ENCODE measurements around the gene ZNF37A.

DNA sequence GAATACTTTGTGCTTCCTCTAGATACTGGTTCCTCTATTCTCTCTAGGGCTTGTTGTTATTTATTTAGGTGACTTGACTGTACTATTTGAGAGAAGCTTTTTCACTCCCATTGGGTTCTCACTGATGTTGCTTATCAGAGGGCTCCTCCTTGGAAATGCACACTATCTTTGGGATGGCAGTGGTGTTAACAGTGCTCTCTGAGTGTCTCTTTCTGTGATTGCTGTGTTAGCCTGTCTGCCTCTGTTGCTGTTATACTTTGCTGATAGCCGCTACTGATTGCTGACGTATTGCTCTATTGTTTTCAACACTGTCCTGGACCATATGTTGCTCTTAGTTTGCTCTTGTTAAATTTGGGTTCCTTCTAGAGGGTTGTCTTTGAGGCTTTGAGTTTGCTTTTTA lies 49.0 kb upstream of the ZNF37A start:
- TF ChIP-seq, protein P1, sequence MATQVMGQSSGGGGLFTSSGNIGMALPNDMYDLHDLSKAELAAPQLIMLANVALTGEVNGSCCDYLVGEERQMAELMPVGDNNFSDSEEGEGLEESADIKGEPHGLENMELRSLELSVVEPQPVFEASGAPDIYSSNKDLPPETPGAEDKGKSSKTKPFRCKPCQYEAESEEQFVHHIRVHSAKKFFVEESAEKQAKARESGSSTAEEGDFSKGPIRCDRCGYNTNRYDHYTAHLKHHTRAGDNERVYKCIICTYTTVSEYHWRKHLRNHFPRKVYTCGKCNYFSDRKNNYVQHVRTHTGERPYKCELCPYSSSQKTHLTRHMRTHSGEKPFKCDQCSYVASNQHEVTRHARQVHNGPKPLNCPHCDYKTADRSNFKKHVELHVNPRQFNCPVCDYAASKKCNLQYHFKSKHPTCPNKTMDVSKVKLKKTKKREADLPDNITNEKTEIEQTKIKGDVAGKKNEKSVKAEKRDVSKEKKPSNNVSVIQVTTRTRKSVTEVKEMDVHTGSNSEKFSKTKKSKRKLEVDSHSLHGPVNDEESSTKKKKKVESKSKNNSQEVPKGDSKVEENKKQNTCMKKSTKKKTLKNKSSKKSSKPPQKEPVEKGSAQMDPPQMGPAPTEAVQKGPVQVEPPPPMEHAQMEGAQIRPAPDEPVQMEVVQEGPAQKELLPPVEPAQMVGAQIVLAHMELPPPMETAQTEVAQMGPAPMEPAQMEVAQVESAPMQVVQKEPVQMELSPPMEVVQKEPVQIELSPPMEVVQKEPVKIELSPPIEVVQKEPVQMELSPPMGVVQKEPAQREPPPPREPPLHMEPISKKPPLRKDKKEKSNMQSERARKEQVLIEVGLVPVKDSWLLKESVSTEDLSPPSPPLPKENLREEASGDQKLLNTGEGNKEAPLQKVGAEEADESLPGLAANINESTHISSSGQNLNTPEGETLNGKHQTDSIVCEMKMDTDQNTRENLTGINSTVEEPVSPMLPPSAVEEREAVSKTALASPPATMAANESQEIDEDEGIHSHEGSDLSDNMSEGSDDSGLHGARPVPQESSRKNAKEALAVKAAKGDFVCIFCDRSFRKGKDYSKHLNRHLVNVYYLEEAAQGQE (IDR thresholded peaks at IDR 0.05; ENCODE audit: unreplicated experiment), result no peak
- TF ChIP-seq EZH2 (IDR thresholded peaks at IDR 0.05; ENCODE audit: low read depth, unreplicated experiment) (no peak), CREB1 (CRISPR knock-in tag; IDR thresholded peaks at IDR 0.05; ENCODE audit: low read depth) (no peak), EZH2phosphoT487 (IDR thresholded peaks at IDR 0.05; ENCODE audit: unreplicated experiment) (no peak), POLR2AphosphoS5 (IDR thresholded peaks at IDR 0.05; ENCODE audit: low read depth) (no peak), STAT1 (IDR thresholded peaks at IDR 0.05; ENCODE audit: unreplicated experiment) (no peak), ZNF331 (CRISPR knock-in tag; IDR thresholded peaks at IDR 0.05; ENCODE audit: low read depth) (no peak)
- TF ChIP-seq, protein P2, sequence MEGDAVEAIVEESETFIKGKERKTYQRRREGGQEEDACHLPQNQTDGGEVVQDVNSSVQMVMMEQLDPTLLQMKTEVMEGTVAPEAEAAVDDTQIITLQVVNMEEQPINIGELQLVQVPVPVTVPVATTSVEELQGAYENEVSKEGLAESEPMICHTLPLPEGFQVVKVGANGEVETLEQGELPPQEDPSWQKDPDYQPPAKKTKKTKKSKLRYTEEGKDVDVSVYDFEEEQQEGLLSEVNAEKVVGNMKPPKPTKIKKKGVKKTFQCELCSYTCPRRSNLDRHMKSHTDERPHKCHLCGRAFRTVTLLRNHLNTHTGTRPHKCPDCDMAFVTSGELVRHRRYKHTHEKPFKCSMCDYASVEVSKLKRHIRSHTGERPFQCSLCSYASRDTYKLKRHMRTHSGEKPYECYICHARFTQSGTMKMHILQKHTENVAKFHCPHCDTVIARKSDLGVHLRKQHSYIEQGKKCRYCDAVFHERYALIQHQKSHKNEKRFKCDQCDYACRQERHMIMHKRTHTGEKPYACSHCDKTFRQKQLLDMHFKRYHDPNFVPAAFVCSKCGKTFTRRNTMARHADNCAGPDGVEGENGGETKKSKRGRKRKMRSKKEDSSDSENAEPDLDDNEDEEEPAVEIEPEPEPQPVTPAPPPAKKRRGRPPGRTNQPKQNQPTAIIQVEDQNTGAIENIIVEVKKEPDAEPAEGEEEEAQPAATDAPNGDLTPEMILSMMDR (conservative IDR thresholded peaks at IDR 0.05; ENCODE audit: low read depth in 2 of 2), result no peak
- TF ChIP-seq, protein P3, sequence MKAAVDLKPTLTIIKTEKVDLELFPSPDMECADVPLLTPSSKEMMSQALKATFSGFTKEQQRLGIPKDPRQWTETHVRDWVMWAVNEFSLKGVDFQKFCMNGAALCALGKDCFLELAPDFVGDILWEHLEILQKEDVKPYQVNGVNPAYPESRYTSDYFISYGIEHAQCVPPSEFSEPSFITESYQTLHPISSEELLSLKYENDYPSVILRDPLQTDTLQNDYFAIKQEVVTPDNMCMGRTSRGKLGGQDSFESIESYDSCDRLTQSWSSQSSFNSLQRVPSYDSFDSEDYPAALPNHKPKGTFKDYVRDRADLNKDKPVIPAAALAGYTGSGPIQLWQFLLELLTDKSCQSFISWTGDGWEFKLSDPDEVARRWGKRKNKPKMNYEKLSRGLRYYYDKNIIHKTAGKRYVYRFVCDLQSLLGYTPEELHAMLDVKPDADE (IDR thresholded peaks at IDR 0.05), result no peak

Data from GM23338 (cell line).